Middle frontal gyrus (tissue), 1 donor: Measurements from ENCODE around the gene BANP.
"Not testable (repeated sequence)": the region's sequence is repeated elsewhere in the genome, so short reads cannot be mapped to it uniquely, and the experiment has no call there.

Source experiments
- DNase-seq: peaks from one replicate; pipeline ENCODE4 v3.0.0-alpha.2; 2015; ENCODE audit warnings: low spot score; ENCODE audit errors: extremely low spot score

BANP gene

GRCh38 chr16:87993901-87994300, 42.7 kb downstream of the BANP start:
- DNase-seq, result no peak

- DNase-seq, result no peak
Measured at GRCh38 chr16:87995644-87996043, 44.4 kb downstream of the BANP start.

DNA sequence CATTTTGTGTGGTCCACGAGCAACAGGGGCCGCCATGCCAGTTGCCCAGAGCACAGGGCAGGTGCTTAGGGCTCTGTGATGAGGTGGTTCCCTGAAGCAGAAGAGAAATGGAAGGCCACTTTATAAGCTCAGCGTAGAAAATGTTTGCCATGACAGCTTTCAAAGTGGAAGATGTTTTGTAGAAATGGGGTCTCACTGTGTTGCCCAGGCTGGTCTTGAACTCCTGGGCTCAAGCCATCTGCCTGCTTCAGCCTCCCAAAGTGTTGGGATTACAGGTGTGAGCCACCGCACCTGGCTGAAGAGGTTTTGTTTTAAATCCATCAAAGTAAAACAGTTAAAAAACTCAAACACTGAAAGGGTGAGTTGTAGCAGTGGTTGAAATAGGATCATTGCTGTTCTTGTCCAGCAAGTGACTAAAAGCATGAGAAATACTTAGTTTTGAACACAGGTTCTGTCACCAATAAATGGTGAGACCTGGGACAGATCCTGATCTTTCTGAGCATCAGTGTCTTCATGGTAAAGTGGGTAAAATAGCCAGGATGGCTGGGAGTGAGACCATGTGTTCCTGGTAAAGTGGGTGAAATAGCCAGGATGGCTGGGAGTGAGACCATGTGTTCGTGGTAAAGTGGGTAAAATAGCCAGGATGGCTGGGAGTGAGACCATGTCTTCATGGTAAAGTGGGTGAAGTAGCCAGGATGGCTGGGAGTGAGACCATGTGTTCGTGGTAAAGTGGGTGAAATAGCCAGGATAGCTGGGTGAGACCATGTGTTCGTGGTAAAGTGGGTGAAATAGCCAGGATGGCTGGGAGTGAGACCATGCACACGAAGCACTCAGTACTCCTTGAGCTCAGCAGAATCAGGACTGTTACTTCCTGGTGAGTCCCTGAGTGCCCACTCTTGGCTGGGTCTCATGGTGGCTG, 46.0 kb downstream of the BANP start:
- no peak for DNase-seq

GRCh38 chr16:87998184-87998793, 47.1 kb downstream of the BANP start:
- DNase-seq, result not testable (repeated sequence)

- DNase-seq, result not testable (repeated sequence)
Measured at GRCh38 chr16:87998992-87999391, 47.8 kb downstream of the BANP start.

DNA sequence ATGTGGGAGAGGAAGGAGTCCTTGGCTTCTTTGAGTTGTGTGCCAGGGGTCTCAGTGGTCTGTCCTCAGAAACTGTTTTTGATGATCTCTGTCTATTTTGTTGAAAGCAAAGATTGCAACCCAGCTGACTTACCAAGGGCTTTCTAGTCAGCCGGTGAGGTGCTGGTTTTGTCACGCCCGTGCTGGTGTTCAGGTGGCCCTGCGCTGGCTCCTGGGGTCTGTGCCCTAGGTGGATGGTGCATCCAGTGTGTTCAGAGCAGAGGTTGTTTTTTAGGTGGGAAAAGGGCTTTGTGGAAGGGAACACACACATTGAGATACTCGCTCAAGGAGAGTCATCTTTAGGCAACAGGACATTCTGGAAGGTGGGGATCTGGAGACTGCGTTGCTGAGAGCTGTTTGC, 51.0 kb downstream of the BANP start:
- DNase-seq, result no peak

DNA sequence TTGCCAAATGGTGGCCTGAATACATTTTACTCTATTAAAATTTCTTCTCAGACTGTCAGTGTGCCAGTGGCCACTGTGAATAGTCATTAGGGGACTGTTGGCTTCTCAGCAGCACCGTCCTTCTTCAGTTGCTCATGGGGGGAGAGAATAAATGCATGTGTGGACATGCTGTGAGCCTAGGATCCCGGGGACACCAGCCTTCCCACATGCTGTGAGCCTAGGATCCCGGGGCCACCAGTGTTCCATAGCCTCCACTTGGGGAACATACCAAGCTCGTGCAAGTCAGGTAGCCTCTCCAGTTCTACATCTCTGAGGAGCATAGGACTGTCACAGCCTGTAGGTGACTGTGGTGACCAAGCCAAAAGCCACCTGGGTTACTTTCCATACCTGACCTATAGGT, 51.5 kb downstream of the BANP start:
- no peak for DNase-seq

- DNase-seq, result no peak
Measured at GRCh38 chr16:88003316-88003715, 52.1 kb downstream of the BANP start.

GRCh38 chr16:88003736-88004135, 52.5 kb downstream of the BANP start:
- no peak for DNase-seq

GRCh38 chr16:88004391-88004790, 53.2 kb downstream of the BANP start:
- DNase-seq, result no peak

- no peak for DNase-seq
Measured at GRCh38 chr16:88005181-88005581, 53.9 kb downstream of the BANP start.

GRCh38 chr16:88005968-88006367, 54.7 kb downstream of the BANP start:
- no peak for DNase-seq

- DNase-seq, result peak; percentile 12
Measured at GRCh38 chr16:88007321-88007731, 56.1 kb downstream of the BANP start.

GRCh38 chr16:88008840-88009239, 57.6 kb downstream of the BANP start:
- no peak for DNase-seq

GRCh38 chr16:88009563-88010342, 58.5 kb downstream of the BANP start:
- DNase-seq, result no peak

GRCh38 chr16:88010343-88010967, 59.2 kb downstream of the BANP start:
- DNase-seq, result no peak

GRCh38 chr16:88010968-88011483, 59.8 kb downstream of the BANP start:
- DNase-seq, result no peak

- DNase-seq, result no peak
Measured at GRCh38 chr16:88012360-88012759, 61.1 kb downstream of the BANP start.

DNA sequence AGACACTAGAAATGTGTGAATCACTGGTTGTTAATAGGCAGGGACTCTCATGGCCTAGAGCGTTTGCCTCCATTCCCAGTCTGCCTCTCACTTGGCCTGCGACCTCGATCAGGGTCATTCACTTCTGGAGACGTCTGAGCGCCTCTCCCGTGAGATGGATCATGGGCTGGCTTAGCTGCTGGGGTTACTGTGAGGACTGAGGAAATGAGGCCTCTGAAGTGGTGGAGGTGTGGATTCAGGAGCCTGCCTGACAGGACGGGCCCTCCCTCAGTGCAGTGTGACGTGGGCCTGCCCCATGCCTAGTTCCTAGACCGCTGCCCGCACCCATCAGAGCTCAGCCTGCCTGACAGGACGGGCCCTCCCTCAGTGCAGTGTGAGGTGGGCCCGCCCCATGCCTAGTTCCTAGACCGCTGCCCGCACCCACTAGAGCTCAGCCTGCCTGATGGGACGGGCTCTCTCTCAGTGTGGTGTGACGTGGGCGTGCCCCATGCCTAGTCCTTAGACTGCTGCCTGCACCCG, 61.9 kb downstream of the BANP start:
- no peak for DNase-seq

GRCh38 chr16:88013766-88014251, 62.6 kb downstream of the BANP start:
- DNase-seq, result no peak

- no peak for DNase-seq
Measured at GRCh38 chr16:88014252-88014781, 63.1 kb downstream of the BANP start.
